H54 (cell line): ENCODE data around the gene ODAD3.

ENCODE experiments used
- DNase-seq: peaks from one replicate; pipeline ENCODE4 v3.0.0; 2011; ENCODE audit warnings: low spot score, mixed read lengths; ENCODE audit not compliant: insufficient read length
- FAIRE-seq: peaks from 3 replicates; lab custom pipeline; 2011; peaks lifted over from hg19 to GRCh38; lab: Jason Lieb, UNC
- POLR2A ChIP-seq: IDR thresholded peaks from 2 replicates; pipeline ENCODE4 v1.6.1; 2011; ENCODE audit warnings: low read depth, mild to moderate bottlenecking, low read length

ODAD3 gene

DNA sequence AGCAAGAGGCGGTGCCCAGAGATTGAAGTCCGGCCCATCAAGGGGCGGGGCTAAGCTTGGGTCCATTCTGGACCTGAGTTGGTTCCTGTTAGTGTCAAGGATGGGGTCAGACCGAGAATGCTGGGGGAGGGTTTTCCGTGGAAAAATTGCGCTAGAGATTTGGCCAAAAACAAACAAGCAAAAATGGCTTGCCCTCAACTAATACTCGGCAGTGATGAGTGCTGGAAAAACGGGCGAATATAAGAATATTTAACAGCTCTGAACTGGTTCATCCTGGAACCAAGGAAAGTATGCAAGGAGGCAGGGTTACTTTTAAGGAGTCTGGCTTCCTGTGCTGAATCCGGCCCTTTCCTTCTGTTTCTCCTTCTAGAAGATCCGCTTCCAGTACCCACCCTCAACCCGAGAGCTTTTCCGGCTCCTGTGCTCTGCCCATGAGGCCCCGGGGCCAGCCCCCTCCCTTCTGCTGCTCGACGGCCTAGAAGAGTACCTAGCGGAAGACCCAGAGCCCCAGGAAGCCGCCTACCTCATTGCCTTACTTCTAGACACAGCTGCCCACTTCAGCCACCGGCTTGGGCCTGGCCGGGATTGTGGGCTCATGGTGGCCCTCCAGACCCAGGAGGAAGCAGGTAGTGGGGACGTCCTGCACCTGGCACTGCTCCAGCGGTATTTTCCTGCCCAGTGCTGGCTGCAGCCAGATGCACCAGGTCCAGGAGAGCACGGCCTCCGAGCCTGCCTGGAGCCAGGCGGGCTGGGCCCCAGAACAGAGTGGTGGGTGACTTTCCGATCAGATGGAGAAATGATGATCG, 59.6 kb downstream of the ODAD3 start:
- DNase-seq: no peak
- no peak for TF ChIP-seq POLR2A
- no peak for FAIRE-seq

DNA sequence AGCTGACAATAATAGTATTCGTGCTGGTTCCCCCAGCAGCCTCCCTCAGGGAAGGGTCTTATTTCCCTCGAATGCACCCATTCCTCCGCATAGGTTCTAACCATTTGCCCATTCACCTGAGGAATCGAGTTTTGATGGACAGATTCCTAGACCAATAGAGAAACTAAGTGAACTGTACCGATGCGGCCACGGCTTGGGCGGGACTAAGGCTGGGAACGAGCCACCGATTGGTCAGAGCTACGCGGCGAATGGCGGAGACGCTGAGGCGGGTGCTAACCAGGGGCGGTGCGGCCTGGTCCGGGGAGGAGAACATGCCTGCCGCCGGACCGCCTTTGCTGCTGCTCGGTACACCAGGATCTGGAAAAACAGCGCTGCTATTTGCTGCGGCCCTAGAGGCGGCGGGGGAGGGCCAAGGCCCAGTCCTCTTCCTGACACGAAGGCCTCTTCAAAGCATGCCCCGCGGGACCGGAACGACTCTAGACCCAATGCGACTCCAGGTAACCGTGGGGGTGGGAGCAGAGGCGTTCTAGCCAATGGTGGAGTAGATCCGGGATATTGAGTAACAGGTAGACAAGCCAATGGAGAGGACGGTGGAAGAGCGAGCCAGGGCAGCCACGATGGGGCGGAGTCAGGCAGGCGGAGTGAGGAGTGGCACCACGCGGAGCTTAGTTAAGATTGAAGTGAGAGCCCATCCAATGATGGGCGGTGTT, 60.3 kb downstream of the ODAD3 start, which contains the start of gene SWSAP1:
Gene SWSAP1 (plus strand): TSS at position 234 of the 710 bp plus-strand sequence. CDS start 15 bp downstream, at position 249.
- FAIRE-seq (peak; percentile 87), DNase-seq (peak; percentile 97)
- TF ChIP-seq POLR2A: peak; percentile 55

DNA sequence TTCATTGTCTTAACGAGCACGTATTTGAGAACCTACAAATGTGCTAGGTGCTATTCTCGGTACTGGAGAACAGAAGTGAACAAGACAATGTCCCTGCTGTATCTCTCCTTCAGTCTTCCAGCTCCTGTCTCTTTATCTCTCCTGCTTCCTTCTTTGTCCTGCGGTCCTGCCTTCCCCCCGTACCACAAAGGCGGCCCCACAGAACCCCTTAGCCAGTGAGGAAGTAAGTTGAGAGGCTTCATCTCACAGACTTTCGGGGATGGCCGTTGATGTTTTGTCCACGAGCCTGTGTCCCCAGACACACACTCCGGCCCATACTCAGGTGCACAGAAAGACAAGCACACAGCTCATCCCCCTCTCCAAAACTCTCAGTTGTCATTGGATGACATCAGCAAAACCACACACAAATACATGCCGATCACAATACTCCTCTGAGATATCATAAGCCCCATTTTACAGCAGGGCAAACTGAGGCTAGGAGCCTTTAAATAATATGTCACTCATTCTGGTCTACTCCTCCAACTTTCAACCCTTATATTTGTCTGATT, 61.0 kb downstream of the ODAD3 start:
- DNase-seq (no peak), FAIRE-seq (no peak)
- TF ChIP-seq POLR2A: no peak

DNA sequence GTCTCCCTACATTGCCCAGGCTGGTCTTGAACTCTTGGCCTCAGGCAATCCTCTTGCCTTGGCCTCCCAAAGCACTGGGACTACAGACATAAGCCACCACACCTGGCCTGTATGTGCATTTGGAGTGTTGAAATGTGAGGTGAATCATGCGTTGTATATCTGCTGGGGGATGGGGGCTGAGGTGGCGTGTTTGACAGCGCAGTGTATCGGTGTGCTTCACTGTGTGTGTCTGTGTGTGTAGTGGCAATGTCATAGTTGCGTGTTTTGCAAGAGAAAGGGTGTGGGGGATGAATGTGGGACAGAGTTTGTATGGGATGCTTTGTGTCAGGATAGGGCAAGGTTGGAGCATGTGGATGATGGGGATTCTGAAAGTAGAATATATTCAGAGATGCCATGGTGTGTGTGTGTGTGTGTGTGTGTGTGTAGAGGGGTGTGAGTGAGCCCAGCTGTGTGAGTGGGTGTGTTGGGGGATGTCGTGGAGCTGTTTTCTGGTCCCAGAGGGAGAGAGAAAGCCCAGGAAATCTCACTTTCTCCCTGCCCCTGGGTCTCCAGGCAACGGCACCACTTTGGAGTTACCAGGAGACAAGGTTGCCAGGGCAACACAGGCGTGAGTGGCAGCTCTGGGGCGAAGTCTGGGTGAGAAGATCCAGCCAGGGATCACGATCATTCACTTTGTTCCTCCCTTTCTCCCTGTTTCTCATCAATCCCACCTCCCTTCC, 61.6 kb downstream of the ODAD3 start:
- DNase-seq: no peak
- FAIRE-seq: no peak
- TF ChIP-seq POLR2A: no peak

DNA sequence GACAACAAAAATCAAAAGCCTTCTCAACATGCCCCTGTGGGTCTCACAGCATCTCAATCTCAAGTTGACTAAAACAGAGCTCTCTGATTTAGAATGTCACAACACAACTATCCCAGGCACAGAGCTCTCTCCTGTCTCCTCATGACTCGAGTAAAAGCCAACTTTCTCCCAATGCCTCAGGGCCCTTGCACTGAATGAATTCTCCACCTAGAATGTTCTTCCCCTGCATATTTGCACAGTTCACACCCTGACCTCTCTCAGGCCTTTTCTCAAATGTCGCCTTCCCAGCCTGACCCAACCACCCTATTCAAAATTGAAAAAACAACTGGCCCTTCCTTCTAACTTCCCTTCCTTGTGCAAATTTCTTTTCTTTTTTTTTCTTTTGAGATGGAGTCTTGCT, 64.2 kb downstream of the ODAD3 start:
- FAIRE-seq (no peak), DNase-seq (no peak)
- no peak for TF ChIP-seq POLR2A
